Muscle of back (tissue), 11 donors: Measurements from ENCODE around the gene GPR101. TPM values are rescaled to one million over a fixed set of nuclear protein-coding genes. Genes with fewer than 3 reads are reported as not detected.
"Not testable (repeated sequence)": the region's sequence is repeated elsewhere in the genome, so short reads cannot be mapped to it uniquely, and the experiment has no call there.

Experiments used
- DNase-seq, 3 donors: peaks; one replicate each; pipeline versions ENCODE4 v3.0.0 to v3.0.0-alpha.2; 2013
- polyA plus RNA-seq, 10 donors: library from polyadenylated mRNA; unstranded; fragments of 120-200 nt; gene quantifications; one replicate each; pipeline ENCODE4 v1.2.1, GENCODE V29; 2013; ENCODE audit not compliant: insufficient read length in 10 of 10

Gene GPR101
- polyA plus RNA-seq, 10 donors = not detected

- no peak for DNase-seq
Observed at GRCh38 chrX:137028699-137029098, 5.1 kb downstream of the GPR101 start.

DNA sequence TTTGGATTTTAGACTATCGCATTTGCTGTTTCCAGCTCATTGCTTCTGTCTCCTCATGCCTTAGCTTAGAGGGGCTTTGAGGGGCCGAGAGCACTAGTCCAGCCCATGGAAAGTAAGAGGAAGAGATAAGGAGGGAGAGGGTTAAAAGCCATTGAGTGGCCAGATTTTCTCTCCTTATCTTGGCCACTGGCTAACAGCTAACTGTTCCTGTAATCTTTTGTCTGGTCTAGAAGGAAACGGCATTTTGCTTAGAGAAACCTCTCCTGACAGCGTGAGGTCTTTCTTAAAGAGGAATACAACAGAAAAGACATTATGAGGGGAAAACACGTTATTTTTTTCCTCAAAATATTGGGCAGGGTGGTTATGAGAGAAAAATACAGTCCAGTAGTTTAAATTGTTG lies 7.9 kb downstream of the GPR101 start:
- no peak for DNase-seq

DNA sequence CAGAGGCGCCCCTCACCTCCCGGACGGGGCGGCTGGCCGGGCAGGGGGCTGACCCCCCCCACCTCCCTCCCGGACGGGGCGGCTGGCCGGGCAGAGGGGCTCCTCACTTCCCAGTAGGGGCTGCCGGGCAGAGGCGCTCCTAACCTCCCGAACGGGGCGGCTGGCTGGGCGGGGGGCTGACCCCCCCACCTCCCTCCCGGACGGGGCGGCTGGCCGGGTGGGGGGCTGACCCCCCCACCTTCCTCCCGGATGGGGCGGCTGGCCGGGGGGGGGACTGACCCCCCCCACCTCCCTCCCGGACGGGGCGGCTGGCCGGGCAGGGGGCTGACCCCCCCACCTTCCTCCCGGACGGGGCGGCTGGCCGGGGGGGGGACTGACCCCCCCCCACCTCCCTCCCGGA lies 33.6 kb downstream of the GPR101 start:
- not testable (repeated sequence) for DNase-seq

DNA sequence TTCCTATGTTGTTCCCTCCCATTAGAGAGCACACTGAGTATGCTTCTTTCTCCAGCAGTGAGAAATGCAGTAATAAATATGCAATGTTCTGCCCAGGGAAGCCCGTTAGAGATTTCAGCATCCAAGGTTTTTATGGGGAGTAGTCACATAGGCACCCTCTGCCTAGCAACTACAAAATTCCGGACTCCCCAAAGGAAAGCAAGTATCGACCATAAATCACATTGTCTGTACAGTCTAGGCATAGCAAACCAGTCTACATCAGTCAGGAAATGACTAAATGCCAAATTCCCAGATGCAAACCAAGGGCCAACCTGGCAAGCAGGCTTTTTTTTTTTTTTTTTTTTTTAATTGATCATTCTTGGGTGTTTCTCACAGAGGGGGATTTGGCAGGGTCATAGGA lies 34.8 kb downstream of the GPR101 start:
- no peak for DNase-seq

Other genes starting within 250 kb of the GPR101 start
- 100 to 1,000 TPM; 180 to 260 (median 216) TPM for gene RBMX, start 153.3 kb downstream of the GPR101 start, polyA plus RNA-seq